Hepatocyte (in vitro differentiated cells): ENCODE measurements around the gene ATCAY. TPM values are rescaled to one million over a fixed set of nuclear protein-coding genes. Genes with fewer than 3 reads are reported as not detected.
"Not testable (repeated sequence)": the region's sequence is repeated elsewhere in the genome, so short reads cannot be mapped to it uniquely, and the experiment has no call there.

Experiments
- DNase-seq: peaks from one replicate; pipeline ENCODE4 v3.0.0-alpha.2; 2016; ENCODE audit warnings: low spot score
- H2AFZ ChIP-seq: fragments of 200-600 bp; sonication (generic); 2 replicates; pipeline ENCODE4 v1.6.0; 2016; ENCODE audit warnings: antibody characterized with exemption, mild to moderate bottlenecking
- H3K27ac ChIP-seq: fragments of 200-600 bp; sonication (generic); 2 replicates; pipeline ENCODE4 v1.5.1; 2016; ENCODE audit warnings: mild to moderate bottlenecking
- H3K27me3 ChIP-seq: fragments of 200-600 bp; sonication (generic); 2 replicates; pipeline ENCODE4 v1.6.1; 2016
- H3K36me3 ChIP-seq: fragments of 200-600 bp; sonication (generic); replicated peaks from 2 replicates; pipeline ENCODE4 v1.5.1; 2016; ENCODE audit warnings: low read depth; ENCODE audit not compliant: insufficient read depth
- H3K4me1 ChIP-seq: fragments of 200-600 bp; sonication (generic); 2 replicates; pipeline ENCODE4 v1.5.1; 2016; ENCODE audit warnings: mild to moderate bottlenecking, moderate library complexity; ENCODE audit not compliant: insufficient read depth
- H3K4me2 ChIP-seq: fragments of 200-600 bp; sonication (generic); 2 replicates; pipeline ENCODE4 v1.6.0; 2016
- H3K4me3 ChIP-seq: fragments of 200-600 bp; sonication (generic); 2 replicates; pipeline ENCODE4 v1.5.1; 2016; ENCODE audit warnings: mild to moderate bottlenecking
- H3K79me2 ChIP-seq: fragments of 200-600 bp; sonication (generic); 2 replicates; pipeline ENCODE4 v1.6.0; 2017; ENCODE audit warnings: mild to moderate bottlenecking
- H3K9me2 ChIP-seq: fragments of 200-600 bp; sonication (generic); replicated peaks from 2 replicates; pipeline ENCODE4 v1.6.0; 2017; ENCODE audit warnings: mild to moderate bottlenecking; ENCODE audit not compliant: insufficient read depth
- H3K9me3 ChIP-seq: fragments of 200-600 bp; sonication (generic); 2 replicates; pipeline ENCODE4 v1.5.1; 2016; ENCODE audit warnings: low read depth, mild to moderate bottlenecking
- H4K20me1 ChIP-seq: fragments of 200-600 bp; sonication (generic); 2 replicates; pipeline ENCODE4 v1.6.0; 2016; ENCODE audit warnings: mild to moderate bottlenecking; ENCODE audit not compliant: insufficient read depth, poor library complexity, severe bottlenecking
- EZH2 ChIP-seq: fragments of 200-600 bp; sonication (generic); IDR thresholded peaks from 2 replicates; pipeline ENCODE4 v1.6.1; 2016; ENCODE audit warnings: antibody characterized with exemption, mild to moderate bottlenecking, borderline replicate concordance
- EZH2phosphoT487 ChIP-seq: fragments of 200-600 bp; sonication (generic); IDR thresholded peaks from one replicate; pipeline ENCODE4 v1.6.1; 2018; ENCODE audit warnings: antibody characterized with exemption, mild to moderate bottlenecking, low read depth, moderate library complexity; ENCODE audit not compliant: unreplicated experiment, severe bottlenecking
- WGBS: methylation state at CpG from one replicate; pipeline ENCODE4 v1.1.6; 2016; ENCODE audit warnings: low lambda C conversion rate; ENCODE audit errors: missing lambda C conversion rate; 5-methylcytosine and 5-hydroxymethylcytosine counted together
- polyA plus RNA-seq: library from polyadenylated mRNA; unstranded; fragments of >200 nt; fragmentation: Nextera tagmentation; extraction: Ambion mirVana; gene quantifications from 2 replicates; pipeline ENCODE4 v1.2.1, GENCODE V29; 2016
- total RNA-seq: library from RNA; depleted of rRNA; stranded (reverse); fragments of >200 nt; gene quantifications from 2 replicates; pipeline ENCODE4 v1.2.3, GENCODE V29; 2014
- TF ChIP-seq, protein P1 (sequence below): fragments of 200-600 bp; sonication (generic); IDR thresholded peaks from 2 replicates; pipeline ENCODE4 v1.5.1; 2016; ENCODE audit warnings: antibody characterized with exemption, mild to moderate bottlenecking; ENCODE audit not compliant: poor library complexity

ATCAY gene
- total and polyA plus RNA-seq, 2 experiments from 2014 or later, result 0.13 TPM; not detected in 1

DNA sequence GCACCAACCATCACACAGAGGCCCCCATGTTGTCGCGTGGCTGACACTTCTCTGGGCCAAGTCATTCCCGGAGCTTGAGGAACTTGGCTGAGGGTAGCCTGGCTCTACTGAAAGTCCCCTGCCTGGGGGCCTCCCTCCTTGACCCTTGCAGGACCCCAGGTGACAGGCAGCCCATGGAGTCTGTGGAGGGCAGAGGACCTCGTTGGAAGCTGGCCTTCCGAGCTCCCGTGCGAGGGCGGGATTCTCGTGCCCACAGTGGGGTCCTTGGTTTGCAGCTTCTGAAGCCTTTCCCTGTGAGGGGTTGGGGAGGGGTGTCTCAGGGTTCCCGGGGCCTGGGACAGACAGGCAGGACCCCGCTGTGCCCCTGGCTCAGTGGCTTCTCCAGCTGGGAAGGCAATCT lies 68.8 kb downstream of the ATCAY start:
- TF ChIP-seq EZH2, result no peak
- TF ChIP-seq, protein P1, sequence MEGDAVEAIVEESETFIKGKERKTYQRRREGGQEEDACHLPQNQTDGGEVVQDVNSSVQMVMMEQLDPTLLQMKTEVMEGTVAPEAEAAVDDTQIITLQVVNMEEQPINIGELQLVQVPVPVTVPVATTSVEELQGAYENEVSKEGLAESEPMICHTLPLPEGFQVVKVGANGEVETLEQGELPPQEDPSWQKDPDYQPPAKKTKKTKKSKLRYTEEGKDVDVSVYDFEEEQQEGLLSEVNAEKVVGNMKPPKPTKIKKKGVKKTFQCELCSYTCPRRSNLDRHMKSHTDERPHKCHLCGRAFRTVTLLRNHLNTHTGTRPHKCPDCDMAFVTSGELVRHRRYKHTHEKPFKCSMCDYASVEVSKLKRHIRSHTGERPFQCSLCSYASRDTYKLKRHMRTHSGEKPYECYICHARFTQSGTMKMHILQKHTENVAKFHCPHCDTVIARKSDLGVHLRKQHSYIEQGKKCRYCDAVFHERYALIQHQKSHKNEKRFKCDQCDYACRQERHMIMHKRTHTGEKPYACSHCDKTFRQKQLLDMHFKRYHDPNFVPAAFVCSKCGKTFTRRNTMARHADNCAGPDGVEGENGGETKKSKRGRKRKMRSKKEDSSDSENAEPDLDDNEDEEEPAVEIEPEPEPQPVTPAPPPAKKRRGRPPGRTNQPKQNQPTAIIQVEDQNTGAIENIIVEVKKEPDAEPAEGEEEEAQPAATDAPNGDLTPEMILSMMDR, result no peak
- TF ChIP-seq EZH2phosphoT487, result no peak
- Histone ChIP-seq H3K36me3 (no peaks in the 10 kb centered on the region), H3K4me3 (no peak overlapping the region), H4K20me1 (no peaks in the 10 kb centered on the region), H3K9me2 (no peaks in the 10 kb centered on the region), H3K9me3 (no peaks in the 10 kb centered on the region), H3K4me1 (no peaks in the 10 kb centered on the region), H3K4me2 (no peak overlapping the region), H3K27me3 (no peaks in the 10 kb centered on the region), H3K79me2 (no peaks in the 10 kb centered on the region), H2AFZ (no peak overlapping the region), H3K27ac (no peak overlapping the region)
- no peak for DNase-seq
- 85% methylated on average over 11 of the region's 11 CpGs for WGBS

DNA sequence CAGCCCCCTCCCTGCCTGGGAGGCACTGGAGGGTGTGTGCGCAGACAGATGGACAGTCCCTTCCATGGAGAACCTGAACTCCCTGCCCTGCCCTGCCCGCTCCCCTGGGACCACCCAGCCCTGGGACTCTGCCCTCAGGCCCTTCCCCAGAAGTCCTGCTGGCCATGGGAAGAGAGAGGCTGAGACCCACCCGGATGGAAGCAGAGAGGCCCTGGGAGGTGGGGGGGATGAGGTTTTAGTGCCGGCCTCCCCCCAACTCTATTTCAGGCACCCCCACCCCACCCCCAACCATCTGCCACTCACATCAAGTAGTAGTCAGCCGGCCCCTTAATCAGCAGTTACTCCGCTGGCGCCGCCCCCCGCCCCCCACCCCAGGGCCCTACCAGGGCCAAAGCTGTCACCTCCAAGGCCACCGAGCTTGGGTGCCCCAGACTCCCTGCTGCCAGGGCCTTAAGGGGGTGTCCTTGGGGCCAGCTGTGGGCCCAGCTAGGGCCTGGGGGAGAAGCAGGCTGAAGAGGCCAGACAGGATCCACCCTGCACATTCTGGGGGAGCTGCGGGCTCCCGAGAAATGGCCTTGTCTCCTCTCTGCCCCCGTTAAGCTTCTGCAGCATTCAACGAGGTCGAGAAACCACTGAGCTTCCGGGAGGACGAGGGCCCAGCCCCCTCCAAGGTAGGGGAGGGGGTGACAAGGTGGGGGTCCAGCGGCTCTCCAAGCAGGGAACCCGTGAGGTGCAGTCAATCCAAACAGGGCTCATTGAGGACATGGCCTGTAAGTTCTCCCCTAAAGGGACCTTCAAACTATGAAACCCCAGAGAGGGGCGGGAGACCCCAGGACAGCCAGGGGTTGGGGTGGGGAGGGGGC lies 69.7 kb downstream of the ATCAY start:
- Histone ChIP-seq H3K4me2 (no peak overlapping the region), H3K4me1 (no peaks in the 10 kb centered on the region), H3K27me3 (no peaks in the 10 kb centered on the region), H3K36me3 (no peaks in the 10 kb centered on the region), H3K79me2 (no peaks in the 10 kb centered on the region), H2AFZ (no peak overlapping the region), H3K4me3 (no peak overlapping the region), H3K27ac (no peak overlapping the region), H3K9me2 (no peaks in the 10 kb centered on the region), H4K20me1 (no peaks in the 10 kb centered on the region), H3K9me3 (no peaks in the 10 kb centered on the region)
- TF ChIP-seq EZH2phosphoT487 (no peak), EZH2 (no peak)
- TF ChIP-seq, protein P1, result no peak
- 78% methylated on average over 13 of the region's 20 CpGs for WGBS
- no peak for DNase-seq

DNA sequence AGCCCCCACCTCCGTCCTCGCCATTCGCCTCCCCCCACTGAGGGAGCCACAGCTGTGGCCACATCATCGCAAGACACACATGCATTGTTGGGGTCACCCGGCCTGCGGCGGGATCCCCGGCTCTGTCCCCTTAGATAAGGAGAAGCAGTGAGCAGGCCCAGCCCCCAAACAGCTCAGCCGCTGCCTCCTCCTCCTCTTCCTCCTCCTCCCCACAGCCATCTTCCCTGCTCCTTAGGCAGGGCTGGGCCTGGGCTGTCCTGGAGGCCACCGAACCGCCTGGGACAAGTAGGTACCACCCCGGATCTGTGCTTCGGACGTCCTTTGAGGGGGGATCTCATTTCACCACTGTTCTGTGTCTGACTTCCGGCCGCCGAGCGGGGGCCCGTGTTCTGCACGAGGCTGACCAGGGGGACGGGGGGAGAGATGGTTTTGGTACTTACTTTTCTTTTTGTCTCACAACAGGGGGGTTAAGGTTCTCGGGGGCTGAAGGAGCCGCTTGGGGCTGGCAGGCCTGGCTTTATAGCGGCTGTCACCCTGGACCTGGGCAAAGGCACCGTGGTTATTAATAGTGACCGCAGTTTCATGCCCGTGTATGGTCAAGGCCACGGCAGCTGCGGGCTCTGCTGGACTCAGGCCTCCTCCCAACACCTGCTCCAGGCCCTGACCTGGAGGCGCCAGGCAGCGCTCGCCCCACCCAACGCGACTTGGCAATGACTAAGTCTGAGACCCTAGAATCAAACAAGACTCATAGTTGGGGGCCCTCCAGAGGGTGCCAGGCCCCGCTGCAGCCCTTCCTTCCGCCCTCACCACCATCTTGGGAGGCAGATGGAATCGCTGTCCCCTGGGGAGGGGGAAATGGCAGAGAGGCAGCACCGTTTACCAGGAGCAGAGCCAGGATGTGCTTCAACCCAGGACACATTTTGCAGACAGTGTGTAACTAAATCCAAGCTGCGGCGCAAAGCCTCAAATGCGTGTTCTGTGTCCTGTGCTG lies 70.7 kb downstream of the ATCAY start:
- no peak for DNase-seq
- no peak for TF ChIP-seq EZH2
- Histone ChIP-seq H3K4me3 (no peak overlapping the region), H4K20me1 (no peaks in the 10 kb centered on the region), H3K9me2 (no peaks in the 10 kb centered on the region), H2AFZ (no peak overlapping the region), H3K27me3 (no peaks in the 10 kb centered on the region), H3K27ac (no peak overlapping the region), H3K79me2 (no peaks in the 10 kb centered on the region), H3K4me2 (no peak overlapping the region), H3K4me1 (no peaks in the 10 kb centered on the region), H3K9me3 (no peaks in the 10 kb centered on the region), H3K36me3 (no peaks in the 10 kb centered on the region)
- 79% methylated on average over 33 of the region's 41 CpGs for WGBS

DNA sequence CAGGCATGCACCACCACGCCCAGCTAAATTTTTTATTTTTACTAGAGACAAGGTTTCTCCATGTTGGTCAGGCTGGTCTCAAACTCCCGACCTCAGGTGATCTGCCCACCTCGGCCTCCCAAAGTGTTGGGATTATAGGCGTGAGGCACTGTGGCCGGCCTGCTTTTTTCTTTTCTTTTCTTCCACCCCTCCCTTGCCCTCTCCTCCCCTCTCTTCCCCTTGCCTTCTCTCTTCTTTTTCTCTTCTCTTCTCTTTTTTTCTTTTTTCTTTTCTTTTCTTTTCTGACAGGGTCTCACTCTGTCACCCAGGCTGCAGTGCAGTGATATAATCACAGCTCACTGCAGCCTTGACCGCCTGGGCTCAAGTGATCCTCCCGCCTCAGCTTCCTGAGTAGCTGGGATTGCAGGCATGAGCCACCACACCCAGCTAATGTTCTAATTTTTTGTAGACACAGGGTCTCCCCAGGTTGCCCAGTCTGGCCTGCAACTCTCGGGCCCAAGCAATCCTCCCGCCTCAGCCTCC lies 72.3 kb downstream of the ATCAY start:
- H3K4me3 ChIP-seq, H2AFZ ChIP-seq, H3K4me2 ChIP-seq, H3K36me3 ChIP-seq, H3K9me3 ChIP-seq, H4K20me1 ChIP-seq, H3K9me2 ChIP-seq, DNase-seq, H3K4me1 ChIP-seq, H3K79me2 ChIP-seq, H3K27ac ChIP-seq, H3K27me3 ChIP-seq: not testable (repeated sequence)
- 92% methylated on average over 9 of the region's 9 CpGs for WGBS
